Aorta (tissue), 5 donors: ENCODE data around the gene ZNF574. TPM values are rescaled to one million over a fixed set of nuclear protein-coding genes. Genes with fewer than 3 reads are reported as not detected.
"Not testable (repeated sequence)": the region's sequence is repeated elsewhere in the genome, so short reads cannot be mapped to it uniquely, and the experiment has no call there.

Experiments
- ATAC-seq: fragments of 200-7000 bp; cut with Tn5 transposase; one replicate; pipeline ENCODE4 v1.9.1; 2022; ENCODE audit warnings: moderate library complexity; ENCODE audit not compliant: low FRiP score
- DNase-seq, 2 donors: peaks; one replicate each; pipeline ENCODE4 v3.0.0-alpha.2; 2020
- H3K27ac ChIP-seq, 2 donors: one replicate each; pipeline ENCODE4 v1.5.1; 2013; ENCODE audit warnings: low read length in 2 of 2, mild to moderate bottlenecking in 2 of 2, moderate library complexity in 2 of 2, control low read depth in 1 of 2, inconsistent platforms in 1 of 2, low read depth in 1 of 2
- H3K27me3 ChIP-seq, 2 donors: one replicate each; pipeline ENCODE4 v1.6.1; 2013; ENCODE audit warnings: control low read depth in 1 of 2, low read length in 1 of 2, mild to moderate bottlenecking in 1 of 2, moderate library complexity in 1 of 2; ENCODE audit not compliant: insufficient read depth in 2 of 2, control insufficient read depth in 1 of 2
- H3K36me3 ChIP-seq, 2 donors: one replicate each; pipeline ENCODE4 v1.6.1; 2013; ENCODE audit warnings: control low read depth in 1 of 2, low read length in 1 of 2, mild to moderate bottlenecking in 1 of 2; ENCODE audit not compliant: insufficient read depth in 2 of 2, control insufficient read depth in 1 of 2
- H3K4me1 ChIP-seq, 2 donors: one replicate each; pipeline ENCODE4 v1.6.1; 2013; ENCODE audit warnings: low read length in 2 of 2, control low read depth in 1 of 2, mild to moderate bottlenecking in 1 of 2, moderate library complexity in 1 of 2; ENCODE audit not compliant: insufficient read depth in 2 of 2, control insufficient read depth in 1 of 2
- H3K4me3 ChIP-seq, 2 donors: one replicate each; pipeline ENCODE4 v1.5.1; 2013; ENCODE audit warnings: low read length in 2 of 2, control low read depth in 1 of 2, mild to moderate bottlenecking in 1 of 2
- H3K9me3 ChIP-seq: one replicate; pipeline ENCODE4 v1.6.1; 2013; ENCODE audit warnings: mild to moderate bottlenecking, low read length; ENCODE audit not compliant: control insufficient read depth
- WGBS, 2 donors: extraction: QIAGEN DNeasy Blood & Tissue Kit; methylation state at CpG; one replicate each; pipeline ENCODE4 v1.1.7; 2013; 5-methylcytosine and 5-hydroxymethylcytosine counted together
- intact Hi-C, 2 donors: fragments of 100-400 bp; cut with DNase I; formaldehyde crosslinking; loops; one replicate each; pipeline versions ENCODE4 v1.14.2 to v1.15.0; 2022
- polyA plus RNA-seq, 2 donors: library from polyadenylated mRNA; stranded (reverse); fragments of 200-250 nt; gene quantifications; one replicate each; pipeline ENCODE4 v1.2.3, GENCODE V29; 2013
- total RNA-seq, 2 donors: library from RNA; stranded (reverse); fragmentation: NEBNext Ultra II Directional; extraction: Animal tissue kit (Norgen Biotek cat#: 25700); gene quantifications; one replicate each; pipeline ENCODE4 v1.2.1, GENCODE V29; 2021
- donor health status: healthy with polysubstance abuse.
- donor health status: Bipolar disorder and iron deficiency.
- donor health status: DM: no; HTN: no; CAD: no.
- donor health status: DM: no; HTN: no; CAD: no.
- donor health status: DM: yes; HTN: yes; CAD: no.

ZNF574 gene
- total and polyA plus RNA-seq, 4 donors, result 2.4 to 10.3 (median 7.9) TPM

DNA sequence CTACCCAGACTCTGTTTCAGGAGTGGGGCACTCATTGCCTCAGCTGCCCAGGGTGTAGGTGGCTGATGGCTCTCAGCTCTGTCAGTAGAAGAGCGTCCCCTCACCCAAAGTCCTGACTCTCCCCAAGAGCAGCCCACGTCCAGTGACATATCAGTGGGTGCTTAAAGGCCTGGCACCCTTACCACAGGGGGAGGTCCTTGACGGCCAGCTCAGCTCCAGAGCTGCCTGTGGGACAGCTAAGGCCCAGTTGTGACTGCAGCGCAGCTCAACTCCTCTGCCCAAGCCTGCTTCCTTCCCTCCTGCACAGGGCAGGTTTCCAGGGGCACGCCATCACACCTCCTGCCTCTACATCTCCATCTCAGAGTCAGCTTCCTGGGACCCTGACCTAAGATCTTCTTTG, 38.3 kb upstream of the ZNF574 start:
- Histone ChIP-seq H3K9me3 (no peaks in the 10 kb centered on the region), H3K36me3 (peaks cover 0 to 3% of the 10 kb centered on the region in 2 donors), H3K27ac (no peak overlapping the region), H3K4me3 (no peak overlapping the region), H3K27me3 (no peaks in the 10 kb centered on the region), H3K4me1 (no peaks in the 10 kb centered on the region)
- ATAC-seq (no peak), DNase-seq (no peak)
- WGBS, 2 donors, result 71 to 77% methylated on average over 5 of the region's 5 CpGs
- intact Hi-C loops, result no loop called here

DNA sequence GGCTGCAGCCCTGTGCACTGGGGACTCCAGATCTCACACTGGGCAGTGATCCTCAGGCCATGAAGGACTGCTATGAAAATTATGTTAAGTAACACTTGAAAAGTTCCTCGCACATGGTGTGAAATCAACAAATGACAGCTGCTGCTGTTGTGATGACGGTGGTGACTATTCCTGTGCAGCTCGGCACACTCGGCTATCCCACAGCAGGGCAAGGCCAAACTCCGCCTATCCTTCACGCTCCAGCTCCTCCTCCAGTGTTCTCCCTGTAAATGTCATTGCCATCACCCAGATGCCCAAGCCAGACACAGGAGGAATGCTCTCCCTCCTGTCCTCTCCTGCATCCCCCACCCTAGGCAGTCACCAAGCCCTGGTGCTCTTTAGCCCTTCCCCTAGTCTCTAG, 37.3 kb upstream of the ZNF574 start:
- ATAC-seq (no peak), DNase-seq (no peak)
- no peaks in the 10 kb centered on the region for H3K4me1 ChIP-seq
- no peak overlapping the region for H3K27ac ChIP-seq
- H3K9me3 ChIP-seq, result no peaks in the 10 kb centered on the region
- H3K27me3 ChIP-seq, result no peaks in the 10 kb centered on the region
- H3K4me3 ChIP-seq, result no peak overlapping the region
- WGBS, 2 donors, result 45 to 73% methylated on average over 6 of the region's 6 CpGs
- intact Hi-C loops, result no loop called here
- peaks cover 0 to 3% of the 10 kb centered on the region in 2 donors for H3K36me3 ChIP-seq

DNA sequence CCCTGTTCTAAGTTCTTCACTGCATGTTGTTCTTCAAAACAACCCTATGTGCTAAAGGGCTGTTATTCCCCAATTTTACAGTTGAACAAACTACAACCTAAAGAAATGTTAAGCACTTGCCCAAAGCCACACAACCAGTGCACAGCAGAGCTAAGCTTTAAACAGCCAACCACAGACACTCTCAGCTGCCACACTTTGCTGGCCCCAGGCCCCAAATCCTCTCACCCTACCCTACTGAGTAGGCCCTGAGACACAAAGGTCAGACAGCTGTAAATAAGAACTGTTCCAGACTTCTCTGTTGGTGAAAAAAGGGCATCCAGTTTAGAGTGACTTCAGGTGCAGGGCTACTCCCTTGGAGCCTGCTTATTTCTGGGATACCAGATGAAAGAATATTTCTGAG, 35.9 kb upstream of the ZNF574 start:
- H3K9me3 ChIP-seq, result no peaks in the 10 kb centered on the region
- intact Hi-C loops, result no loop called here
- no peaks in the 10 kb centered on the region for H3K4me1 ChIP-seq
- no peak overlapping the region for H3K4me3 ChIP-seq
- H3K36me3 ChIP-seq, result peaks cover 0 to 3% of the 10 kb centered on the region in 2 donors
- DNase-seq (no peak), ATAC-seq (no peak)
- H3K27ac ChIP-seq, result no peak overlapping the region
- no peaks in the 10 kb centered on the region for H3K27me3 ChIP-seq

DNA sequence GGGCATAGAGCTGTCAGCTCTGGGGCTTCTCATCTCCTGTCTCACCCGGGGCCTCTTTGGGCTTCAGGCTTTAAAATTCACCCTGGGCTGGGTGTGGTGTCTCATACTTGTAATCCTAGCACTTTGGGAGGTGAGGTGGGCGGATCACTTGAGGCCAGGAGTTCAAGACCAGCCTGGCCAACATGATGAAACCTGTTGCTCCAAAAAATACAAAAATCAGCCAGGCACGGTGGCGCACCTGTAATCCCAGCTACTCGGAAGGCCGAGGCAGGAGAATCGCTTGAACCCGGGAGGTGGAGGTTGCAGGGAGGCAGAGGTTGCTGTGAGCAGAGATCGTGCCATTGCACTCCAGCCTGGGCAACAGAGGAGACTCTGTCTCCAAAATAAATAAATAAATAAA, 35.5 kb upstream of the ZNF574 start:
- H3K4me1 ChIP-seq, DNase-seq, ATAC-seq, H3K9me3 ChIP-seq, H3K27me3 ChIP-seq, H3K4me3 ChIP-seq, intact Hi-C loops, H3K36me3 ChIP-seq, H3K27ac ChIP-seq: not testable (repeated sequence)
- 92 to 94% methylated on average over 9 of the region's 9 CpGs for WGBS, 2 donors

DNA sequence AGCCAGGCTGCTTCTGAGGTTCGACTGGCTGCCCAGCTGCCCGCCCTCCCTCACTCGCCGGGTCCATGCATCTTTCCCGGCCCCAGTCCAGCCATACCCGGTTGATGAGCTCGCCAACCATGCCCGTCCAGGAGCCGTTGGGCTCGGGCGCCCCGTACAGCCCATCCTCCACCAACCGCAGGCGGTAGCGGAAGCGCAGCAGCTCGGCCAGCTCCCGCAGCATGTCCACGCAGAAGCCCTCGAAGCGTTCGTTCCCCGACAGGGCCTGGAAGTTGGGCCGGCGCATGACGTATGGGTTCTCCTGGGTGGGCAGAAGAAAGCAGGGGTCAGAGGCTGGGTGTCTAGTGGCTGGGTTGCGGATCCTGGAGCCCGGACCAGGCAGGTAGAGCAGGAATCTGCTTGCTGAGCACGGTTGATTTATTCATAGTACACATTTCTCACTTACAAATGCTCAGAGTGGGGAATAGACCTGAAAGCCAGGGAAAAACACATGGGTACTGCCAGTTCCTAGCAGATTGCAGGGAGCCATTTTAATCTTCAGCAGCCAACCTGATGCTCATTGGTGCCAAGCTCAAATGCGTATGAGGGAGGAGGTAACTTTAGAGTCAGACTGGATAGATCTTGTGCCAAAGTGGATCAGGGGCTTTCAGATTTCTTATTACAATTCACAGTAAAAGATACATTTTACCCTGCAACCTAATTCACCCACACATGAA, 33.4 kb upstream of the ZNF574 start:
- H3K4me3 ChIP-seq, result no peak overlapping the region
- intact Hi-C loops, result no loop called here
- ATAC-seq, result no peak
- WGBS, 2 donors, result 85 to 86% methylated on average over 30 of the region's 30 CpGs
- no peaks in the 10 kb centered on the region for H3K27me3 ChIP-seq
- H3K36me3 ChIP-seq, result peaks cover 0 to 5% of the 10 kb centered on the region in 2 donors
- H3K4me1 ChIP-seq, result no peaks in the 10 kb centered on the region
- no peak overlapping the region for H3K27ac ChIP-seq
- no peaks in the 10 kb centered on the region for H3K9me3 ChIP-seq
- DNase-seq, result no peak

DNA sequence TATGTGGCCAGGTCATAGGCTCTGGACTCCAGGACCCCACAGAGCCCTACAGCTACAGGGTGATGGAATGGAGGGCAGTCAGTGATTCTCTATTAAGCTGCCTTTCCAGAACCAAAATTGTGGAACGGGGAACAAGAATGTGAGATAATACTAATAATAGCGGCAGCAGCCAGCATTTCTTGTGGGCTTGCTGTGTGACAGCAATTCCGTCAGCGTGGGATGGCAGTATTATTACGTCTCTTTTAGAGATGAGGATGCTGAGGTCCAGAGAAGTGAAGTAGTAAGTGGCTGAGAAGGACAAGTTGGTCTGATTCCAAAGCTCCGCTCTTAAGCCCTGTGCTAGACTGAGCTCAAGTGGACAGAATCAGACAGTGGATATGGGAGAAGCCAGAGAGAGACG, 30.4 kb upstream of the ZNF574 start:
- no peaks in the 10 kb centered on the region for H3K4me1 ChIP-seq
- 80 to 87% methylated on average over 7 of the region's 7 CpGs for WGBS, 2 donors
- no peak overlapping the region for H3K4me3 ChIP-seq
- peaks cover 0 to 5% of the 10 kb centered on the region in 2 donors for H3K36me3 ChIP-seq
- ATAC-seq (no peak), DNase-seq (no peak)
- no peak overlapping the region for H3K27ac ChIP-seq
- intact Hi-C loops, result no loop called here
- H3K27me3 ChIP-seq, result no peaks in the 10 kb centered on the region
- H3K9me3 ChIP-seq, result no peaks in the 10 kb centered on the region

DNA sequence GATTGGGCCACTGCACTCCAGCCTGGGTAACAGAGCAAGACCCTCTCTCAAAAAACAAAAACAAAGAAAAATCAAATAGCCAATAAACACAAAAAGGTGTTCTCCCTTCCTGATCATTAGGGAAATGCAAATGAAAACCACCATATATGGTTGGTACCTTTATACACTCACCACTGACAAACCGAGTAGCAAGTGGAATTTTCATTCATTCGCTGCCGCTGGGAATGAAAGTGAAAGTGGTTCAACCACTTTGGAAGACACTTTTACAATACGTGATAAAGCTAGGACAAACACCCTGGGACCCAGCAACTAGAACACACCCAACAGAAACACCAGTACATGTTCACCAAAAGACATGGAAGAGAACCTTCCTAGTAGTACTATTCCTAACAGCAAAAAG, 27.0 kb upstream of the ZNF574 start:
- WGBS, 2 donors, result 75 to 77% methylated on average over 4 of the region's 4 CpGs
- Histone ChIP-seq H3K36me3 (peaks cover 0 to 4% of the 10 kb centered on the region in 2 donors), H3K27me3 (no peaks in the 10 kb centered on the region), H3K27ac (no peak overlapping the region), H3K4me3 (no peak overlapping the region), H3K9me3 (no peaks in the 10 kb centered on the region), H3K4me1 (no peaks in the 10 kb centered on the region)
- ATAC-seq (no peak), DNase-seq (no peak)
- intact Hi-C loops, result no loop called here

DNA sequence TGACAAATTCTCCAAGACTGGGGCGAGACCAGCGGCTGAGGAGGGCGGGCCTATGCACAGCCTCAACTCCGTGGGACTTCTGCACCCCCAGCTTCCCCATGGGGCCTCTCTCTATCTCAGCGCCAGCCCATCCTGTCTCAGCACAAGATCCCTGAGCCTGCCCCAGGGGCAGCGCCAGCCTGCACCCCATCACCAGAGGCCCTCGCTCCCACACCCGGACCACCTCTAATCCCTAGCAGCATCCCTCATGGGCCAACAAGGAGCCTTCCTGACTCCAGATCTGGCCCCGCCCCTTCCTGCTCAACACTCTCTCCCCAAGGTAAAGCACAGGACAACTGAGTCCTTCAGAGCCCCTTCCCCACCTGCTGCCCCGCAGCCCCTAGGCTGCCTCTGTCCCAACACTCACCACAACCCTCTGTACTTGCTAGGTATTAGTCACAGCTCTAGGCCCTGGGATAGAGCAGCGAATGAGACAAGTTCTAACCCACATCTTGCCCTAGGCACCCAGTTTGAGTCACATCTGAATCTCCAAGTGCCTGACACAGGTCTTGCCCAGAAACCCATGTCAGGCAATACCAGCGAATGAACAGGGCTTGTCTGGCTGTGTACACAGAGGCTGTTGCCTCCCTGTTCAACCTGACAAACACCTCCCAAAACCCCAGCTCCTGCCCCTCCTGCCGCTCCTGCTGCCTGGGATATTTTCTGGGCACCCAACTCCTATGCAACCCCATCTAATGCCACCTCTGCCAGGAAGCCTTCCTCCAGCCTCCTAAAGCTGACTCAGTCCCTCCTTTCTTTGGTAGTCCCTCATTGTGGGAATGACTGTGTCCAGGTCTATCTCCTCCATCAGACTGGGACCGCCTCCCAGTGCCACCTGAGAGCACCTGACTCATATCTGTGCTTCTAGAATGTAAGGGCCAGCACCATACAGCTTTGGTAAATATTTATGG, 24.5 kb upstream of the ZNF574 start:
- 92 to 93% methylated on average over 14 of the region's 14 CpGs for WGBS, 2 donors
- H3K36me3 ChIP-seq, result peaks cover 0 to 2% of the 10 kb centered on the region in 2 donors
- H3K27ac ChIP-seq, result no peak overlapping the region
- no peak for DNase-seq
- H3K27me3 ChIP-seq, result no peaks in the 10 kb centered on the region
- H3K9me3 ChIP-seq, result no peaks in the 10 kb centered on the region
- intact Hi-C loops, result no loop called here
- no peak overlapping the region for H3K4me3 ChIP-seq
- ATAC-seq, result no peak
- no peaks in the 10 kb centered on the region for H3K4me1 ChIP-seq
